WI38 (cell line): Measurements from ENCODE around the gene PDGFD.

ENCODE experiments used
- H3K4me3 ChIP-seq: 2 replicates; pipeline ENCODE4 v1.5.1; 2011; ENCODE audit warnings: low read depth, mild to moderate bottlenecking, control low read depth, low read length
- TF ChIP-seq, protein P1 (sequence below): IDR thresholded peaks from 2 replicates; pipeline ENCODE4 v1.5.1; 2012; ENCODE audit warnings: low read depth, mild to moderate bottlenecking, control low read depth, low read length

PDGFD gene

DNA sequence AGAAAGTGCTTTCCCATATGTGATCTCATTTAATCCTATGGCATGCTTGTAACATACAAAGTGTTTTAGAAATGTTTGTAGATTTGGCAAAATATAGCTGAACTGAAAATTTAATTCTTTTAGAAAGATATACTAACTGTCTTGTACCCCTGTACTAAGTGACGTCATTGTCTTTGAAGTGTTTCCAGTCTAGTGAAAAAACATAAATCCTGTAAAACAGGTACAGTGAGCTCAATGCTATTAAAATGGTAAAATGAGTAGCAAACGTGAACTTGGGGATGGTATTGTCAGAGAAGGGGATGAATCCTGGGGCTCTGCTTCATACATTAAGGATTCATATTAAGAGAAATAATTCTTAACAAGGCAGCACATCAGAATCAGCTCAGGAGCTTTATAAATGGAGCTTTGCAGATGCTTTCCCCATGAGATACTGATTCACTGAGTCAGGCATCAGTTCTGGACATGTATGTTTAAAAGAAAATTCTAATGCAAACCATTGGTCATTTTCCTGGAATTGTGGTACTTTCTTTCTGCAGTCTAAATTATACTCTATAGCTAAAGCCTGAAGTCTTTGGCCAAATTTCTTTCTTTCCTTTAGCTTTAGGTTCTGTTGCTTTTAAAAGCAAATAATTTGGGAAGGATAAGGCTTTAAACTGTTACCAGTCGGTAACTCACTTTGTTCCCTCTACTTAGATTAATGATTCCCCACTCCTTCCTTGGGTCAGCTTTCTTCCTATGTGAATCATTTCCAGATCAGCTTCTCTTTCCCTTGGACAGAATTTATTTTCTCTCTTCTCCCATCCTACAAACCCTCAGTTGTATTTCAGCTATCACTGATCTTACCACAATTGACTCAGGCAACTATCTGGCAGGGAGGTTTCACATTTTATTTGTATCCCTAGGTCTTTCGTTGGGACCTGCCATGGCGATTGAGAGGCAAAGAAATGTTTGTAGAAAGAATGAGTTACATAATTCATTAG is 185.0 kb downstream of the PDGFD start:
- TF ChIP-seq, protein P1, sequence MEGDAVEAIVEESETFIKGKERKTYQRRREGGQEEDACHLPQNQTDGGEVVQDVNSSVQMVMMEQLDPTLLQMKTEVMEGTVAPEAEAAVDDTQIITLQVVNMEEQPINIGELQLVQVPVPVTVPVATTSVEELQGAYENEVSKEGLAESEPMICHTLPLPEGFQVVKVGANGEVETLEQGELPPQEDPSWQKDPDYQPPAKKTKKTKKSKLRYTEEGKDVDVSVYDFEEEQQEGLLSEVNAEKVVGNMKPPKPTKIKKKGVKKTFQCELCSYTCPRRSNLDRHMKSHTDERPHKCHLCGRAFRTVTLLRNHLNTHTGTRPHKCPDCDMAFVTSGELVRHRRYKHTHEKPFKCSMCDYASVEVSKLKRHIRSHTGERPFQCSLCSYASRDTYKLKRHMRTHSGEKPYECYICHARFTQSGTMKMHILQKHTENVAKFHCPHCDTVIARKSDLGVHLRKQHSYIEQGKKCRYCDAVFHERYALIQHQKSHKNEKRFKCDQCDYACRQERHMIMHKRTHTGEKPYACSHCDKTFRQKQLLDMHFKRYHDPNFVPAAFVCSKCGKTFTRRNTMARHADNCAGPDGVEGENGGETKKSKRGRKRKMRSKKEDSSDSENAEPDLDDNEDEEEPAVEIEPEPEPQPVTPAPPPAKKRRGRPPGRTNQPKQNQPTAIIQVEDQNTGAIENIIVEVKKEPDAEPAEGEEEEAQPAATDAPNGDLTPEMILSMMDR = no peak
- H3K4me3 ChIP-seq = no peak overlapping the region

DNA sequence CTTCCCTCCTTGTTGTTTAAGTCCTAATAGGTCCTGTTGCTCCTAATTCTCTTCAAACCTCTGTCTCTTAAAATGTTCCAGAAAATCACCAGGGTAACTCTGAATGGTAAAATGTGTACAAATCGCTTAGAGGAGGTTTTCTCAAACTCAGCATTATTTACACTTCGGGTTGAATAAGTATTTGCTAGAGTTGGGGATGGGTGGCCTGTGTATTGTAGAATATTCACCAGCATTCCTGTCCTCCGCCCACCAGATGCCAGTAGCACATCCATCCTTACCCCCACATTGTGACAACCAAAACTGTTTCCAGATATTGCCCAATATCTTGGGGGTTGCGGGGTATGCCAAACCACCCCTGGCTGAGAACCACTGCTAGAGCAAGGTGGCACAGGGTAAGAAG is 191.9 kb downstream of the PDGFD start:
- TF ChIP-seq, protein P1 = no peak
- H3K4me3 ChIP-seq = no peak overlapping the region

DNA sequence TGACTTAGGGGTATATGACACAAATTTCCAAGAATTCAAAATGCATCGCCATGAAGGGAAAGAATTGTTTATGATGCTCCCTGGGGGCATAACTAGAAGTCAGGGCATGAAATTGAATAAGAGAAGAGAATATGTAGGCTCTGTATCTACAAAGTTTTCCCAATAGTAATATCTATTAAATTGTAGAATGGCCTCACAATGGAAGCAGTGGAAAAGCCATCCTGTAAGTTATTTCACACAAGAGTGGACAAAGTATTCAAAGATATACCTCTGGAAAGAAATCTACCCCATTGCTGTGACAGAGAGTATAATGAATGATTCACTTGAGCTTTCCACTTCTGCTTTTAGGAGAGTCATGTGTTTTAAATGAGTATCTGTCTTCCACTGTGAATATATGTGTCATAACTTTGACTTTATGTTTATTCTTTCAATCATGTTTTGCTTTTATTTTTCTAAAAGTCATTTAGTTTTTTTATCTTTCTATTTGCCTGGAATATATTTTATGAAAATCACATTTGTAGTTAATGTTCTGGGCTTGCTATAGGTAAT is 193.2 kb downstream of the PDGFD start:
- TF ChIP-seq, protein P1 = no peak
- no peak overlapping the region for H3K4me3 ChIP-seq

DNA sequence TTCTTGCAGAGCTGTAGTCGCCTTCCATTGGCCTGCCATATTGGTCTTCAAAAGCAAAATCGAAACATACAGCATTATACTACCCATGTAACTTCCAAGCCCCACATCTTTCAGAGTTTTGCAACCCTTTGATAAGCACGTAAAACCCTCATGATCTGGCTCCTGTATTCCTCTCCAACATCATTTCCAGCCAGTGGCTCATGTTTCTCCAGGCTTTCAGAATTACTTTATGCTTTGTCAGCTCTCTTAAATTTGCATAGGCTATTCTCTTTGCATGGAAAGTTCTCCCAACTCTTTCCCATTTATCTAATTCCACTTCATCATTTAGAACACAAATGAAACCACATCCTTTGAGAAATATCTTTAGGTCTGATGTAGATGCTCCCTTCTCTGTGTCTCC is 195.3 kb downstream of the PDGFD start:
- H3K4me3 ChIP-seq = no peak overlapping the region
- TF ChIP-seq, protein P1 = no peak

DNA sequence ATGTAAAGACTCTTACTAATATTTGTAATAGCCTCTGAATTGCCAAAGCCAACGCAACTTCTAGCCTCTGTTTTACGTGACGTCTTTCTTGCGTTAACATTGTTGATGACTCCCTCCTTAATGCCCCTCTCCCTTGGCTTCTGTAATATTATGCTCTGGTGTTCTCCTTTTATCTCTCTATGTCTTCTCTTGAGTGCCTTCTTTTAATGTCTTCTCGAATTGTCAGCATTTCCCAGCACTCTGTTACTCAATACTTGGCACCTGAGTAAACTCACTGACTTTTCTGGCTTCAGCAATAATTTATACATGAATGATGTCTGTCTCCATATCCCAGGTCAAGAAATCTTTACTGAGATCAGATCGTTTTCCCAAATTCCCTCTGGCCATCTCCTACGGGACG is 196.0 kb downstream of the PDGFD start:
- no peak overlapping the region for H3K4me3 ChIP-seq
- TF ChIP-seq, protein P1 = no peak

DNA sequence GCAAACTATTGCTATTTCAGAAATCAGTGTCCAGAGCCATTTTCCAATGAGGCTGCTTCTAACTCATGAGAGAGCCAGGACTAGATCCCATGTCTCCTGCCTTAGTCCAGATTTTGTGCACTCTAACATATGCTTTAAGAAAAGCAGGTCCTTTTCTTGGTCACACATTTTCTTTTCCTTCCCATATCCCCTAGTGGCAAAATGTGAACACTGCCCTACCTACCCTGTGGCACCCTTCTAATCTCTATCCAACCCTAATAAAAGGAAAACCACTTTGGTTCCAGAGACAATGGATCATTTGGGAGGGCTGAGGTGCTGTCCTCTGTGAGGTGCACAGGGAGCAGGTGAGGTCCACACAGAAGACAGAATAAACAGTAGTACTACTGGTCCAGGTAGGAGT is 199.6 kb downstream of the PDGFD start:
- TF ChIP-seq, protein P1 = no peak
- H3K4me3 ChIP-seq = no peak overlapping the region

DNA sequence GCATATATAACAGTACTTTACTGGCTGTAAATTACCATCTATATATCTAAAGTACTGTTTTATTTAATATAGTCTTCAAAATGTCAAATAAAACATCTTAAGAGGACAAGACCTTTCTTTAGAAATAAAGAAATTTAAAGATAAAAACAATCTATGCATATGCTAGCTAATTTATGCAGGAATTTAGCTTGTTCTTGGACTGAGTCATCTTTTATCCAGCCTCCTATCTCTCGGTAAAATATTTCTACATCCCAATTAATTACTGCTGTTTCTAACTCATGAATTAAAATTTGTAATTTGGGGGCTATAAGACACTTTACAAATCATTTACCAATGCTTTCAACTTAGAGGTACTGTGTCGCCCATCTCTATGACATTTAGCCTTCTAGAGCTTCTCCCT is 200.3 kb downstream of the PDGFD start:
- no peak overlapping the region for H3K4me3 ChIP-seq

More for the DNA sequence above, 200.3 kb downstream of the PDGFD start:
- TF ChIP-seq, protein P1 = no peak
